Left lung (tissue), 10 donors: Measurements from ENCODE around the gene FARP2. TPM values are rescaled to one million over a fixed set of nuclear protein-coding genes. Genes with fewer than 3 reads are reported as not detected.

Experiments used
- ATAC-seq: fragments of 200-7000 bp; cut with Tn5 transposase; one replicate; pipeline ENCODE4 v1.9.1; 2020; ENCODE audit warnings: moderate library complexity
- DNase-seq, 4 donors: peaks; one replicate each; pipeline ENCODE4 v3.0.0-alpha.2; 2013 to 2020
- H3K27ac ChIP-seq, 2 donors: fragments of 200-600 bp; sonication (generic) in 1 of 2; one replicate each; pipeline versions ENCODE4 v1.5.0 to v1.8.0; 2020 to 2021
- H3K27me3 ChIP-seq, 2 donors: fragments of 200-600 bp; sonication (generic) in 1 of 2; one replicate each; pipeline versions ENCODE4 v1.5.0 to v1.8.0; 2020 to 2021
- H3K36me3 ChIP-seq, 2 donors: fragments of 200-600 bp; sonication (generic) in 1 of 2; one replicate each; pipeline versions ENCODE4 v1.5.0 to v1.8.0; 2020 to 2021
- H3K4me1 ChIP-seq, 2 donors: fragments of 200-600 bp; one replicate each; pipeline ENCODE4 v1.8.0; 2021
- H3K4me3 ChIP-seq, 2 donors: fragments of 200-600 bp; sonication (generic) in 1 of 2; one replicate each; pipeline versions ENCODE4 v1.5.0 to v1.8.0; 2020 to 2021; ENCODE audit warnings: mild to moderate bottlenecking in 1 of 2
- H3K9me3 ChIP-seq, 2 donors: fragments of 200-600 bp; sonication (generic) in 1 of 2; one replicate each; pipeline versions ENCODE4 v1.5.0 to v1.8.0; 2020 to 2021
- CTCF ChIP-seq, 2 donors: fragments of 200-600 bp; sonication (generic) in 1 of 2; IDR thresholded peaks; one replicate each; pipeline versions ENCODE4 v1.5.0 to v1.8.0; 2021; ENCODE audit warnings: antibody characterized with exemption in 2 of 2
- intact Hi-C, 2 donors: fragments of 100-400 bp; cut with DNase I; formaldehyde crosslinking; loops; one replicate each; pipeline versions ENCODE4 v1.11.2 to v1.14.2; 2022
- polyA plus RNA-seq, 6 donors: library from polyadenylated mRNA; unstranded; fragments of 120-200 nt; gene quantifications; one replicate each; pipeline ENCODE4 v1.2.1, GENCODE V29; 2013; ENCODE audit not compliant: insufficient read length in 6 of 6
- total RNA-seq, 2 donors: library from RNA; stranded (reverse); fragmentation: NEBNext Ultra II Directional; extraction: Animal tissue kit (Norgen Biotek cat#: 25700); gene quantifications; one replicate each; pipeline ENCODE4 v1.2.1, GENCODE V29; 2021
- donor health status: DM: no; HTN: yes; CAD: no.
- donor health status: DM: no; HTN: no; CAD: no.

The FARP2 gene
- total and polyA plus RNA-seq, 8 donors = 32.2 to 54.8 (median 49.9) TPM

DNA sequence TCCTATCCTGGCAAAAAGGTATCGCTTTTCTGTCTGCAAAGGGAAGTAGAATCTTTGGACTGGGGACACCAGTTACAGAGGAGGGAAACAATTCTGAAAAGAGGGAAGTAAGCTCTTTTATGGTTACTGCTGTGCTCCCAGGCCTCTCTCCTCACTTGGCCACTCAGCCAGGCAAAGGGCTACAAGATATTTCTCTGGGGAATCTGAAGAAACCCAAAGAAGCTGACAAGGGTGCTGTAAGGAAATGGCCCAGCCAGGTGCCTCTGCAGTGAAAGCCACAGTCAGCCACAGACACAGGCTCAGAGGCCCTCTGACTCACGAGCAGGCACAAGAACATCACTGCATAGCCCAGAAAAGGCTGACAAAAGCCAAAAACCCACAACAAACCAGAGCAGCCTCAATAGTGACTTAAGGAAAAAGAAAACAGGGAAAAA lies 46.4 kb upstream of the FARP2 start:
- no peak for TF ChIP-seq CTCF (IDR thresholded peaks at IDR 0.05)
- H3K4me3 ChIP-seq = no peak overlapping the region
- H3K27me3 ChIP-seq = no peaks in the 10 kb centered on the region
- H3K4me1 ChIP-seq = peaks cover 5 to 62% of the 10 kb centered on the region in 2 donors
- H3K9me3 ChIP-seq = no peaks in the 10 kb centered on the region
- intact Hi-C loops = no loop called here
- peak overlapping the region; percentile 5 to 57 for H3K27ac ChIP-seq
- ATAC-seq = peak; percentile 12
- no peak for DNase-seq
- H3K36me3 ChIP-seq = no peaks in the 10 kb centered on the region

DNA sequence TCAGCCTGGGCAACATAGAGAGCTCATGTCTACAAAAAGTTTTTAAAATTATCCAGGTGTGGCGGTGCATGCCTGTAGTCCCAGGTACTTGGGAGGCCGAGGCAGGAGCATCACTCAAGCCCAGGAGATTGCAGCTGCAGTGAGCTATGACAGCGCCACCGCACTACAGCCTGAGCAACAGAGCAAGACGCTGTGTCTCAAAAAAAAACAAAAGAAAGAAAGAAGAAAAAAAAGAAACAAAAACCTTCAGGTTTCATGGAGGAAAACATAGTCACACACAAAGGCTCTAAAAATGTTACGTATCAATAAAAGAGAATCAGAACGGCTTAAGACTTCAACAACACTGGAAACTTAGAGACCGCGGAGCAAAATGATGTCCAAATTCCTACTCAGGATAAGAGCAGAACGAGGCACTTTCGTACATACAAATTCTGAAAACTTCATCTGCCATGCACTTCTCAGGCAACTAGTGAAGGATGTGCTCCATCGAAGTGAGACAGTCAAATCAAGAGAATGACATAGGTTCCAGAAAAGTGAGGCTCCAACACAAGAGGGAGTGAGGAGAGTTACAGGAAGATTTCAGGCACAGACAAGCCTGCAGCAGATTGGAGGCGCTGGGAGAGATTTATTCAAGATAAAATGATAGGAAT lies 45.0 kb upstream of the FARP2 start:
- no peaks in the 10 kb centered on the region for H3K36me3 ChIP-seq
- TF ChIP-seq CTCF (IDR thresholded peaks at IDR 0.05) = no peak
- H3K9me3 ChIP-seq = no peaks in the 10 kb centered on the region
- ATAC-seq (no peak), DNase-seq (no peak)
- no peaks in the 10 kb centered on the region for H3K27me3 ChIP-seq
- peaks cover 5 to 62% of the 10 kb centered on the region in 2 donors for H3K4me1 ChIP-seq
- no peak overlapping the region for H3K4me3 ChIP-seq
- intact Hi-C loops = no loop called here
- no peak overlapping the region for H3K27ac ChIP-seq

DNA sequence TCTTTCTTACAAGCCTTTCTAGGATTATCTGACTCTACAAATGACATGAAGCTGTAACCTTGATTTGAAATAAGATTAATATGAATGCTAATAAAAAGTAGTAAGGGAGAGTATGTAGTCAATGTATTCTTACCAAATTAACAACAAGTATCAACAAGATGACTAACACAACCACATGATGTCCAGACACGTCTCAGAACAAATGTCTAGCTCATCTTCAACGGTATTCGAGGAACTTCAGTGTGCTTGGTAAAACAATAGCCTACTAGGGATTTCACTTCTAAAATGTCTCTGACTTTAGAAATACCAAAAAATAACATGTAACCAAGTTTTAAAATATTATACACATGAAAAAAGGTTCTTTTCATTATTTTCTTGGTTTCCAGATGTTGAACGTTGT lies 44.0 kb upstream of the FARP2 start:
- ATAC-seq (no peak), DNase-seq (no peak)
- H3K9me3 ChIP-seq = no peaks in the 10 kb centered on the region
- no peak for TF ChIP-seq CTCF (IDR thresholded peaks at IDR 0.05)
- H3K4me3 ChIP-seq = no peak overlapping the region
- H3K27me3 ChIP-seq = no peaks in the 10 kb centered on the region
- intact Hi-C loops = no loop called here
- no peak overlapping the region for H3K27ac ChIP-seq
- H3K36me3 ChIP-seq = no peaks in the 10 kb centered on the region
- H3K4me1 ChIP-seq = peaks cover 5 to 70% of the 10 kb centered on the region in 2 donors

GRCh38 chr2:241313543-241314095 lies 42.5 kb upstream of the FARP2 start:
- Histone ChIP-seq H3K36me3 (no peaks in the 10 kb centered on the region), H3K27ac (peak overlapping the region in 1 of 2 donors; percentile 99), H3K9me3 (no peaks in the 10 kb centered on the region), H3K4me1 (peaks cover 20 to 76% of the 10 kb centered on the region in 2 donors), H3K4me3 (peak overlapping the region in 1 of 2 donors; percentile 93), H3K27me3 (no peaks in the 10 kb centered on the region)
- no peak for ATAC-seq
- intact Hi-C loops = no loop called here
- DNase-seq = no peak
- no peak for TF ChIP-seq CTCF (IDR thresholded peaks at IDR 0.05)

- H3K27me3 ChIP-seq = no peaks in the 10 kb centered on the region
- intact Hi-C loops = no loop called here
- peaks cover 22 to 77% of the 10 kb centered on the region in 2 donors for H3K4me1 ChIP-seq
- no peaks in the 10 kb centered on the region for H3K9me3 ChIP-seq
- H3K36me3 ChIP-seq = no peaks in the 10 kb centered on the region
- peak in 2 of 4 donors; percentile 16 to 20 for DNase-seq
- no peak for ATAC-seq
- H3K27ac ChIP-seq = peak overlapping the region; percentile 98 to 99
- H3K4me3 ChIP-seq = peak overlapping the region; percentile 73 to 93
- no peak for TF ChIP-seq CTCF (IDR thresholded peaks at IDR 0.05)
Measured at GRCh38 chr2:241314226-241315092, 41.6 kb upstream of the FARP2 start.
